HepG2 (cell line): ENCODE results near the gene PRMT7.

Source experiments
- BRD4 ChIP-seq: sonication (generic); formaldehyde crosslinking; IDR thresholded peaks from 2 replicates; pipeline ENCODE4 v1.4.0; 2020; ENCODE audit warnings: missing genetic modification reagents
- JUND ChIP-seq: sonication (generic); formaldehyde crosslinking; IDR thresholded peaks from 2 replicates; pipeline ENCODE4 v1.8.0; 2022; ENCODE audit warnings: mild to moderate bottlenecking, missing genetic modification reagents
- MAFK ChIP-seq, 2 experiments: IDR thresholded peaks in 1 of 2; conservative IDR thresholded peaks in 1 of 2; 2 replicates each; pipeline ENCODE4 v1.6.1; 2011; ENCODE audit warnings: improper control_type of control experiment in 2 of 2, low read length in 2 of 2
- TBL1XR1 ChIP-seq: fragments of 150-350 bp; IDR thresholded peaks from 2 replicates; pipeline ENCODE4 v1.6.1; 2014; ENCODE audit warnings: borderline replicate concordance, low read length; ENCODE audit not compliant: partially characterized antibody
- ZNF792 ChIP-seq: IDR thresholded peaks from 2 replicates; pipeline ENCODE4 v1.6.1; 2016
- TF ChIP-seq, protein P1 (sequence below): sonication (generic); formaldehyde crosslinking; IDR thresholded peaks from 2 replicates; pipeline ENCODE4 v1.8.0; 2022; ENCODE audit warnings: low read depth, missing genetic modification reagents
- TF ChIP-seq, protein P2 (sequence below): sonication (generic); formaldehyde crosslinking; IDR thresholded peaks from 2 replicates; pipeline ENCODE4 v1.4.0; 2020; ENCODE audit warnings: missing genetic modification reagents
- TF ChIP-seq, protein P3 (sequence below), 2 experiments: IDR thresholded peaks; 2 replicates each; pipeline ENCODE4 v1.6.1; 2011 to 2012; ENCODE audit warnings: low read length in 2 of 2, borderline replicate concordance in 1 of 2, low read depth in 1 of 2, mild to moderate bottlenecking in 1 of 2, moderate library complexity in 1 of 2

DNA sequence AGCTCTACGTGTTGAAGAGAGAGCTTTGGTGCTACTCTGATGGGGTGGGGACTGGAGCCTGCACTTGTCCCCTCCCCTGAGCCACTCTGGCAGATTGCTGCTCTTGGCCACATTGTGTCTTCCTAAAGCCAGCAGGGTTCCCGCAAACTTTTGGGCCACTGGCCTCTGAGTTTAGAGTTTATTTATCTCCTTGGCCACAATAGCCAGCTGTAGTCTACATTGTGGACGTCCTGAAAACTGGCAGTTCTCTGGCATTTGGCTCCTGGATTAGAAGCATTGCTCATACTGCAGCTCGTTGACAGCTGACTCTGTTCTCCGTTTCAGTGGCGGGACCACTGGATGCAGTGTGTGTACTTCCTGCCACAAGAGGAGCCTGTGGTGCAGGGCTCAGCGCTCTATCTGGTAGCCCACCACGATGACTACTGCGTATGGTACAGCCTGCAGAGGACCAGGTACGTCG lies 34.6 kb downstream of the PRMT7 start:
- TF ChIP-seq, protein P1, sequence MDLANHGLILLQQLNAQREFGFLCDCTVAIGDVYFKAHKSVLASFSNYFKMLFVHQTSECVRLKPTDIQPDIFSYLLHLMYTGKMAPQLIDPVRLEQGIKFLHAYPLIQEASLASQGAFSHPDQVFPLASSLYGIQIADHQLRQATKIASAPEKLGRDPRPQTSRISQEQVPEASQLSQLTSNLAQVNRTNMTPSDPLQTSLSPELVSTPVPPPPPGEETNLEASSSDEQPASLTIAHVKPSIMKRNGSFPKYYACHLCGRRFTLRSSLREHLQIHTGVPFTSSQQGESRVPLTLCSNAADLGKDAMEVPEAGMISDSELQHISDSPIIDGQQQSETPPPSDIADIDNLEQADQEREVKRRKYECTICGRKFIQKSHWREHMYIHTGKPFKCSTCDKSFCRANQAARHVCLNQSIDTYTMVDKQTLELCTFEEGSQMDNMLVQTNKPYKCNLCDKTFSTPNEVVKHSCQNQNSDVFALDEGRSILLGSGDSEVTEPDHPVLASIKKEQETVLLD (CRISPR knock-in tag), result no peak
- TF ChIP-seq BRD4 (CRISPR knock-in tag), result no peak
- TF ChIP-seq, protein P2, sequence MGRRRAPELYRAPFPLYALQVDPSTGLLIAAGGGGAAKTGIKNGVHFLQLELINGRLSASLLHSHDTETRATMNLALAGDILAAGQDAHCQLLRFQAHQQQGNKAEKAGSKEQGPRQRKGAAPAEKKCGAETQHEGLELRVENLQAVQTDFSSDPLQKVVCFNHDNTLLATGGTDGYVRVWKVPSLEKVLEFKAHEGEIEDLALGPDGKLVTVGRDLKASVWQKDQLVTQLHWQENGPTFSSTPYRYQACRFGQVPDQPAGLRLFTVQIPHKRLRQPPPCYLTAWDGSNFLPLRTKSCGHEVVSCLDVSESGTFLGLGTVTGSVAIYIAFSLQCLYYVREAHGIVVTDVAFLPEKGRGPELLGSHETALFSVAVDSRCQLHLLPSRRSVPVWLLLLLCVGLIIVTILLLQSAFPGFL (CRISPR knock-in tag), result no peak
- TF ChIP-seq, protein P3, sequence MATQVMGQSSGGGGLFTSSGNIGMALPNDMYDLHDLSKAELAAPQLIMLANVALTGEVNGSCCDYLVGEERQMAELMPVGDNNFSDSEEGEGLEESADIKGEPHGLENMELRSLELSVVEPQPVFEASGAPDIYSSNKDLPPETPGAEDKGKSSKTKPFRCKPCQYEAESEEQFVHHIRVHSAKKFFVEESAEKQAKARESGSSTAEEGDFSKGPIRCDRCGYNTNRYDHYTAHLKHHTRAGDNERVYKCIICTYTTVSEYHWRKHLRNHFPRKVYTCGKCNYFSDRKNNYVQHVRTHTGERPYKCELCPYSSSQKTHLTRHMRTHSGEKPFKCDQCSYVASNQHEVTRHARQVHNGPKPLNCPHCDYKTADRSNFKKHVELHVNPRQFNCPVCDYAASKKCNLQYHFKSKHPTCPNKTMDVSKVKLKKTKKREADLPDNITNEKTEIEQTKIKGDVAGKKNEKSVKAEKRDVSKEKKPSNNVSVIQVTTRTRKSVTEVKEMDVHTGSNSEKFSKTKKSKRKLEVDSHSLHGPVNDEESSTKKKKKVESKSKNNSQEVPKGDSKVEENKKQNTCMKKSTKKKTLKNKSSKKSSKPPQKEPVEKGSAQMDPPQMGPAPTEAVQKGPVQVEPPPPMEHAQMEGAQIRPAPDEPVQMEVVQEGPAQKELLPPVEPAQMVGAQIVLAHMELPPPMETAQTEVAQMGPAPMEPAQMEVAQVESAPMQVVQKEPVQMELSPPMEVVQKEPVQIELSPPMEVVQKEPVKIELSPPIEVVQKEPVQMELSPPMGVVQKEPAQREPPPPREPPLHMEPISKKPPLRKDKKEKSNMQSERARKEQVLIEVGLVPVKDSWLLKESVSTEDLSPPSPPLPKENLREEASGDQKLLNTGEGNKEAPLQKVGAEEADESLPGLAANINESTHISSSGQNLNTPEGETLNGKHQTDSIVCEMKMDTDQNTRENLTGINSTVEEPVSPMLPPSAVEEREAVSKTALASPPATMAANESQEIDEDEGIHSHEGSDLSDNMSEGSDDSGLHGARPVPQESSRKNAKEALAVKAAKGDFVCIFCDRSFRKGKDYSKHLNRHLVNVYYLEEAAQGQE (IDR thresholded peaks at IDR 0.05; ENCODE audit: borderline replicate concordance in 1 of 2, low read depth in 1 of 2, low read length in 2 of 2), result no peak
- no peak for TF ChIP-seq JUND
- no peak for TF ChIP-seq TBL1XR1
- no peak for TF ChIP-seq MAFK (conservative IDR thresholded peaks at IDR 0.05 in 1 of 2, IDR thresholded peaks at IDR 0.05 in 1 of 2; ENCODE audit: low read length in 2 of 2)
- TF ChIP-seq ZNF792 (CRISPR knock-in tag), result no peak
